ENCODE data around the gene PIGN. TPM values are rescaled to one million over a fixed set of nuclear protein-coding genes. Genes with fewer than 3 reads are reported as not detected.
"Not testable (repeated sequence)": the region's sequence is repeated elsewhere in the genome, so short reads cannot be mapped to it uniquely, and the experiment has no call there.

PIGN gene
- polyA plus RNA-seq, 1 donor: 20.5 TPM

- 33% methylated on average over 1 of the region's 2 CpGs for WGBS (ENCODE audit: insufficient coverage, low lambda C conversion rate)
- no peaks in the 10 kb centered on the region for H3K27me3 ChIP-seq (ENCODE audit: control insufficient read depth, insufficient read depth, low read length)
- no peak overlapping the region for H3K27ac ChIP-seq (ENCODE audit: low read length)
- no peaks in the 10 kb centered on the region for H3K9me3 ChIP-seq (ENCODE audit: control insufficient read depth, low read depth, low read length)
- H3K4me3 ChIP-seq (ENCODE audit: low read length): no peak overlapping the region
- DNase-seq: peak; percentile 21 to 32
- peaks cover 3% of the 10 kb centered on the region for H3K4me1 ChIP-seq (ENCODE audit: control insufficient read depth, insufficient read depth, low read length)
- no peaks in the 10 kb centered on the region for H3K36me3 ChIP-seq (ENCODE audit: control insufficient read depth, insufficient read depth, low read length)
Measured at GRCh38 chr18:62183578-62184195, 3.2 kb downstream of the PIGN start.

- H3K4me1 ChIP-seq (ENCODE audit: control insufficient read depth, insufficient read depth, low read length): peaks cover 3% of the 10 kb centered on the region
- H3K9me3 ChIP-seq (ENCODE audit: control insufficient read depth, low read depth, low read length): no peaks in the 10 kb centered on the region
- no peak overlapping the region for H3K27ac ChIP-seq (ENCODE audit: low read length)
- WGBS (ENCODE audit: insufficient coverage, low lambda C conversion rate): no CpG with 5 or more reads among the region's 3 CpGs
- no peaks in the 10 kb centered on the region for H3K36me3 ChIP-seq (ENCODE audit: control insufficient read depth, insufficient read depth, low read length)
- no peak for DNase-seq
- H3K27me3 ChIP-seq (ENCODE audit: control insufficient read depth, insufficient read depth, low read length): no peaks in the 10 kb centered on the region
- H3K4me3 ChIP-seq (ENCODE audit: low read length): no peak overlapping the region
Measured at GRCh38 chr18:62182220-62182619, 4.6 kb downstream of the PIGN start.

DNA sequence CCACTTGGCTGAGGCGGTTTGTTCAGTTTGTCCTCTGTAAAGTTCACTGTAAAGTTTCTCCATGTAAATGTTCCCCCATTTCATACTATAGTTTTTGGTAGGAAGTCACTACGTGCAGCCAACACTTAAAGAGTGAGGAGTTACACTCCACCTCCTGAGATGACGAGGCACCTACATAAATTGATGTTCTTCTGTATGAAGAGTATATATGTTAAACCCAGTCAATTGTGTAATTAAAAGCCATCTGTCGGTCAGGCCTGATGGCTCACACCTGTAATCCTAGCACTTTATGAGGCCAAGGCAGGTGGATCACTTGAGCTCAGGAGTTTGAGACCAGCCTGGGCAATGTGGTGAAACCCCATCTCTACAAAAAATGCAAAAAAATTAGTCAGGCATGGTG is 7.6 kb downstream of the PIGN start:
- DNase-seq: no peak
- Histone ChIP-seq H3K27me3 (ENCODE audit: control insufficient read depth, insufficient read depth, low read length) (no peaks in the 10 kb centered on the region), H3K4me1 (ENCODE audit: control insufficient read depth, insufficient read depth, low read length) (no peaks in the 10 kb centered on the region), H3K36me3 (ENCODE audit: control insufficient read depth, insufficient read depth, low read length) (no peaks in the 10 kb centered on the region), H3K27ac (ENCODE audit: low read length) (no peak overlapping the region), H3K9me3 (ENCODE audit: control insufficient read depth, low read depth, low read length) (no peaks in the 10 kb centered on the region), H3K4me3 (ENCODE audit: low read length) (no peak overlapping the region)
- no CpG with 5 or more reads among the region's 4 CpGs for WGBS (ENCODE audit: insufficient coverage, low lambda C conversion rate)

GRCh38 chr18:62177271-62177670 is 9.6 kb downstream of the PIGN start:
- Histone ChIP-seq H3K36me3 (ENCODE audit: control insufficient read depth, insufficient read depth, low read length) (no peaks in the 10 kb centered on the region), H3K4me3 (ENCODE audit: low read length) (no peak overlapping the region), H3K27me3 (ENCODE audit: control insufficient read depth, insufficient read depth, low read length) (no peaks in the 10 kb centered on the region), H3K9me3 (ENCODE audit: control insufficient read depth, low read depth, low read length) (no peaks in the 10 kb centered on the region), H3K27ac (ENCODE audit: low read length) (no peak overlapping the region), H3K4me1 (ENCODE audit: control insufficient read depth, insufficient read depth, low read length) (no peaks in the 10 kb centered on the region)
- no peak for DNase-seq
- WGBS (ENCODE audit: insufficient coverage, low lambda C conversion rate): 83% methylated on average over 2 of the region's 3 CpGs

DNA sequence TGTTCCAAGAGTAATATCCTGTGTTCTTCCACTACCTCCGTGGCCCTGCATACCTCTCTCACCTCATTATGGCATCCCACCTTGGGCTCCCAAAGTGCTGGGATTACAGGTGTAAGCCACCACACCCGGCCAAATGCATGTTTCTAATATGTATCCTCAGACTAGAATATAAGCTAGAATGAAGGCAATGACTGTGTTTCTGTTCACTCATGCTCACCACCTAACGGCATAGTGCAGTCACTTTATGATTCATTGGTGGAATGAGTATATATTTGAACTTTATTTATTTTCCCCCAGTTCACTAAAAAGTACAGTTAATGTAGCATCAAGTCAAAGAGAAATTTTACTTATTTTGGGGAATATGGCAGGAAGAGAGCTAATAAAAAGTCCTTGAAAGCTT is 11.3 kb downstream of the PIGN start:
- DNase-seq: no peak
- H3K36me3 ChIP-seq (ENCODE audit: control insufficient read depth, insufficient read depth, low read length): no peaks in the 10 kb centered on the region
- no peaks in the 10 kb centered on the region for H3K4me1 ChIP-seq (ENCODE audit: control insufficient read depth, insufficient read depth, low read length)
- H3K9me3 ChIP-seq (ENCODE audit: control insufficient read depth, low read depth, low read length): no peaks in the 10 kb centered on the region
- WGBS (ENCODE audit: insufficient coverage, low lambda C conversion rate): no CpG with 5 or more reads among the region's 3 CpGs
- H3K27me3 ChIP-seq (ENCODE audit: control insufficient read depth, insufficient read depth, low read length): no peaks in the 10 kb centered on the region
- no peak overlapping the region for H3K4me3 ChIP-seq (ENCODE audit: low read length)
- no peak overlapping the region for H3K27ac ChIP-seq (ENCODE audit: low read length)

DNA sequence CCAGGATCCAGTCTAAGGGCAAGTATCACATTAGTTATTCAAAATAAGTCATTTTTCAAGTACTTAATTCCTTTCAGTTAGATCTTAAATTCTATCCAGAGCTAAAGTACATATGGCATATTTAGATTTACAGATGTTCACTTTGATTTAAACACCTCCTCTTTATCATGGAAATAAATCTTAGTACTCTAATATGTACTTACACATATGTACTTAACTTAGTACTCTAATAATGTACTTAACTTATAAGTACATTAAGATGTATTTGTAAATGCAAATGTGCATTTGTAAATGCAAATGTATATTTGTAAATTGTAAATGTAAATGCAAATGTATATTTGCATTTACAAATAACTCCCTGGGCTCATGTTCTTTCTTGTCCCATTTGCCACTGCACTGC is 14.6 kb downstream of the PIGN start:
- H3K9me3 ChIP-seq (ENCODE audit: control insufficient read depth, low read depth, low read length): no peaks in the 10 kb centered on the region
- DNase-seq: no peak
- no peaks in the 10 kb centered on the region for H3K36me3 ChIP-seq (ENCODE audit: control insufficient read depth, insufficient read depth, low read length)
- H3K27ac ChIP-seq (ENCODE audit: low read length): no peak overlapping the region
- no peaks in the 10 kb centered on the region for H3K27me3 ChIP-seq (ENCODE audit: control insufficient read depth, insufficient read depth, low read length)
- no peak overlapping the region for H3K4me3 ChIP-seq (ENCODE audit: low read length)
- H3K4me1 ChIP-seq (ENCODE audit: control insufficient read depth, insufficient read depth, low read length): no peaks in the 10 kb centered on the region

- no peak for DNase-seq
- no peaks in the 10 kb centered on the region for H3K36me3 ChIP-seq (ENCODE audit: control insufficient read depth, insufficient read depth, low read length)
- no peak overlapping the region for H3K27ac ChIP-seq (ENCODE audit: low read length)
- H3K27me3 ChIP-seq (ENCODE audit: control insufficient read depth, insufficient read depth, low read length): no peaks in the 10 kb centered on the region
- H3K4me3 ChIP-seq (ENCODE audit: low read length): no peak overlapping the region
- H3K9me3 ChIP-seq (ENCODE audit: control insufficient read depth, low read depth, low read length): no peaks in the 10 kb centered on the region
- WGBS (ENCODE audit: insufficient coverage, low lambda C conversion rate): 78% methylated on average over 1 of the region's 1 CpG
- H3K4me1 ChIP-seq (ENCODE audit: control insufficient read depth, insufficient read depth, low read length): no peaks in the 10 kb centered on the region
Measured at GRCh38 chr18:62170857-62171256, 16.0 kb downstream of the PIGN start.

GRCh38 chr18:62166524-62166923 is 20.3 kb downstream of the PIGN start:
- H3K27me3 ChIP-seq (ENCODE audit: control insufficient read depth, insufficient read depth, low read length); H3K36me3 ChIP-seq (ENCODE audit: control insufficient read depth, insufficient read depth, low read length); H3K9me3 ChIP-seq (ENCODE audit: control insufficient read depth, low read depth, low read length); H3K27ac ChIP-seq (ENCODE audit: low read length); H3K4me1 ChIP-seq (ENCODE audit: control insufficient read depth, insufficient read depth, low read length); DNase-seq; H3K4me3 ChIP-seq (ENCODE audit: low read length): not testable (repeated sequence)
- no CpG with 5 or more reads among the region's 1 CpG for WGBS (ENCODE audit: insufficient coverage, low lambda C conversion rate)

DNA sequence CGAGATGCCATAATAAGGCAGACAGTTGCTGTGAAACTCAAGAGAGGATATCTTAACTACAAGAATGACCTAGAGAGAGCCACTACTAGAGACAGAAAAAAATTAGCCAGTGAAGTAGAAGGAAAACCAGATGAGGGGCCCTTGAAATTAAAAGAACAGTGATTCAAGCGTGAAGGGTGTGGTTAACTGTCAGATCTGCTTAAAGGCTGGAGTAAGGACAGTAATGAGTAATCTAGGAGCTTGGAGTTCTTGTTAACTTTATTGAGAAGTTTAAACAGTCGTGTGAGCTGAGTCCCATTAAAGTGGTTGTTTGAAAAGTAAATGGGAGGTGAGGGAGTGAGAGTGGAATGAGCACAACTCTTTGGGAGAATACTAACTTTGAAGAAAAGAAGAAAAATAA is 21.3 kb downstream of the PIGN start:
- Histone ChIP-seq H3K36me3 (ENCODE audit: control insufficient read depth, insufficient read depth, low read length) (peaks cover 4% of the 10 kb centered on the region), H3K4me3 (ENCODE audit: low read length) (no peak overlapping the region), H3K4me1 (ENCODE audit: control insufficient read depth, insufficient read depth, low read length) (no peaks in the 10 kb centered on the region), H3K27me3 (ENCODE audit: control insufficient read depth, insufficient read depth, low read length) (no peaks in the 10 kb centered on the region), H3K27ac (ENCODE audit: low read length) (no peak overlapping the region), H3K9me3 (ENCODE audit: control insufficient read depth, low read depth, low read length) (no peaks in the 10 kb centered on the region)
- no peak for DNase-seq
- 100% methylated on average over 1 of the region's 3 CpGs for WGBS (ENCODE audit: insufficient coverage, low lambda C conversion rate)

- H3K4me3 ChIP-seq (ENCODE audit: low read length): no peak overlapping the region
Measured at GRCh38 chr18:62164855-62165487, 21.9 kb downstream of the PIGN start.

DNA sequence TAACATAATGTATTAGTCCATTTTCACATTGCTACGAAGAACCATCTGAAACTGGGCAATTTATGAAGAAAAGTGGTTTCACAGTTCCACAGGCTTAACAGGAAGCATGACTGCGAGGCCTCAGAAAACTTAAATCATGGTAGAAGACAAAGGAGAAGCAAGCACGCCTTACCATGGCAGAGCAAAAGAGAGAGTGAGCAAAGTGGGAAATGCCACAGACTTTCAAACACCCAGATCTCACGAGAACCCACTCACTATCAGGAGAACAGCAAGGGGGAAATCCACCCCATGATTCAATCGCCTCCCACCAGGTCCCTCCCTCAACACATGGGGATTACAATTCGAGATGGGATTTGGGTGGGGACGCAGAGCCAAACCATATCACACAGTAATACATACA is 22.5 kb downstream of the PIGN start:
- WGBS (ENCODE audit: insufficient coverage, low lambda C conversion rate): 100% methylated on average over 2 of the region's 7 CpGs
- no peak for DNase-seq
- no peak overlapping the region for H3K4me3 ChIP-seq (ENCODE audit: low read length)
- H3K36me3 ChIP-seq (ENCODE audit: control insufficient read depth, insufficient read depth, low read length): peaks cover 4% of the 10 kb centered on the region
- H3K27ac ChIP-seq (ENCODE audit: low read length): no peak overlapping the region
- H3K9me3 ChIP-seq (ENCODE audit: control insufficient read depth, low read depth, low read length): no peaks in the 10 kb centered on the region
- H3K4me1 ChIP-seq (ENCODE audit: control insufficient read depth, insufficient read depth, low read length): no peaks in the 10 kb centered on the region
- H3K27me3 ChIP-seq (ENCODE audit: control insufficient read depth, insufficient read depth, low read length): no peaks in the 10 kb centered on the region

More at GRCh38 chr18:62164855-62165487, 21.9 kb downstream of the PIGN start:
- peaks cover 4% of the 10 kb centered on the region for H3K36me3 ChIP-seq (ENCODE audit: control insufficient read depth, insufficient read depth, low read length)
- DNase-seq: peak in 1 of 2 donors; percentile 13
- no peaks in the 10 kb centered on the region for H3K9me3 ChIP-seq (ENCODE audit: control insufficient read depth, low read depth, low read length)
- no peaks in the 10 kb centered on the region for H3K27me3 ChIP-seq (ENCODE audit: control insufficient read depth, insufficient read depth, low read length)
- no CpG with 5 or more reads among the region's 5 CpGs for WGBS (ENCODE audit: insufficient coverage, low lambda C conversion rate)
- no peak overlapping the region for H3K27ac ChIP-seq (ENCODE audit: low read length)
- H3K4me1 ChIP-seq (ENCODE audit: control insufficient read depth, insufficient read depth, low read length): no peaks in the 10 kb centered on the region
